Stimulated activated CD4-positive, alpha-beta T cell treated with anti-CD3 and anti-CD28 coated beads, Interleukin-1b, Interleukin-23, amount 100 ng/mL, for 48 hours (primary cell): Measurements from ENCODE around the gene CELF4.

Experiments used
- DNase-seq: peaks from one replicate; pipeline ENCODE4 v3.0.0-alpha.2; 2020

CELF4 gene

DNA sequence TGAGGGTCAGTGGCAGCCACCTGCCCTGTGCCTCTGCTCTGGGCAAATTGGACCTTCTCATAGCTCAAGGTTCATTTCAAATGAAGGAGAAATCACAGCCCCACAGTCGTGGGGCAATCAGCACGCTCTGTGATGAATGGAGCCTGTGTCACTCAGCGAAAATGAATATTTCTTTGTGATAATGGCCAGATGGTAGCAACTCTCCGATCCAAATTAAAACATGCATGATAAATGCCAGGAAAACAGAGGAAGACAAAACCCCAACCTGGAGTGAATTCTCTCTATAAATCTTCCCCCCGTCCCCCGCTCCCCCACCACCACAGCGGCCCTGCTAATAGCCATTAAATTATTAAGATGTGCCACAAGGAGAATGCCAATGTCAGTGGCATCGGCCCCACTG lies 258.4 kb downstream of the CELF4 start:
- DNase-seq, result no peak

DNA sequence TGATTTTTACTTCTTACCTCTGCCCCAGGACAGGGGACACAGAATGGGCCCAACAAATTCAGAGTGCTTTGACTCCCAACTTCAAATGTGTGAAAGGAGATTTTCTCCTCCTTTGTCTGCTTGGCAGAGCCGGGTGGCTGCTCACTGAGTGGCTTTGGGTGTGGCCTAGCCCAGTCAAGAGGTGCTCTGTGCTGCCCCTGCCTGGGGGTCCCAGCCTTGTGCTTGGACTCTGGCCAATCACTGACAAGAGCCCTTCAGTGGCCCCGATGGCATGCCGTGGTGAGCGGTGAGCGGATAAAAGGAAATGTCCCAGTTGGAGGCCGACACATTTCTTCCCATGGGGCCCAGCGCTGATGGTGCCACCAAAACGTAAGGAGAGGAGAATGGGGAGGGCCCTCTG lies 259.2 kb downstream of the CELF4 start:
- no peak for DNase-seq

DNA sequence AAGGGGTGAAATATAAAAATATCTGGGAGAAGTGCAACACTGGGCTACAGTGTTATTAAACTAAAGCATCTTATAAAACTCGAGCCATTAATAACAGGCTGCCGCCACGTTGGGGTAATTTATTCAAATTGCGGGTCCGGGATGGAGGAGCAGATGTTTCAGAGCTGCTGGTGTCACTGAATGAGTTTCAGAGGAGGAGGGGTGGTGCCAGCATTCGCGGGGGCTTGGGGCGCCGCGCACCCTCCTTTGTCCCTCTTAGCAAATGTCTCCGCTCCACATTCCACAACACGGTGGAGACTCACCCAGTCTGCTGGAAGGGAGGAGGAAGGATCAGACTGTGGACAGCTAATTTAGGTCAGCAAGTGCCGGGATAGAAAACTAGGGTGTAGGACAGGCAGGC lies 260.5 kb downstream of the CELF4 start:
- no peak for DNase-seq

DNA sequence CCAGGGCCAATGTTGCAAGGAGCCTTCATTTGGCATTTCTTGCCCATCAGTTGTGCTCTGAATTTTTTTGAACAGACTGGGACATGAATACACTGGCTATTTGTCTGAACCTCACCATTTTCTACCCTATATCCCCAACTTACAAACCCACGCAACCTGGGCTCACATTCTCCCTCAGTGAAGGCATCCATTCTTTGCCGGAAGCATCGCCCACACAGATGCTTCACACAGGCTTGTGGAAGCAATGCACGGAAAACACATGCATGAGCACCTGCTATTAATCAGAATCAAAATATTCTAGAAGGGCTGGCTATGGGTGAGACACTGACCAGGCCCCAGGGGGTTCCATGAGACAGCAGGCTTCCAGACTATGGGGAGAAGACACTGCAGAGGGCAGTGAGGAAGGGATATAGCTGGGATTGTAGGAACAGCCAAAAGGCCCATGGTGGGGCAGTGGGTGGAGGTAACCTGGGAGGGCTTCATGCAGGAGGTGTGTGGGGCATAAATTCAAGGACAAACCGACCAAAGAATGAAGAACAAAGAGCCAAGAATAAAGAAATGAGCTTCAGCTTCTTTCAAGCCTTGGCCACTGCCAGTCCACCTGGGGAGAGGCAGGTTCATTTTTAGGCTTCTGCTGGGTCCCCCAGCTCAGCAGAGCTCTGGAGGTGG lies 261.5 kb downstream of the CELF4 start:
- DNase-seq, result no peak

DNA sequence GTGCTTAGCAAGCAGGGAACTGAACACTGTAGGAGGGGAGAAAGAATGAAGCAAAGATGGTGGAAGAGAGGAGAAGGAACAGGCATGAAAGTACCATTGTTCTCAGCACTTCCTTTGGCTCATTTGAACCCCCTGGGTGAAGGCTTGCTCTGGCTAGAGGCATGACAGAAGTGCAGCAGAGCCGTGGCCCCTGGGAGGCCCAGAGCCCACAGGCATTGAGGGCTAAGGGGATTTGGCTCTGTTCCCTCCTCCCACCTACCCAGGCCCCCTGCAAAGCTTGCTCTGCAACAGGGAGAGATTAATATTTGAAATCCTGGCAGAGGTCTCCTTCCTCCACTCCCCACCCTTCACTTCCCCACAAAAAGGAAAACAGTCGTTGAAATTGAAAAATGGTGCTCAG lies 262.6 kb downstream of the CELF4 start:
- DNase-seq, result no peak

DNA sequence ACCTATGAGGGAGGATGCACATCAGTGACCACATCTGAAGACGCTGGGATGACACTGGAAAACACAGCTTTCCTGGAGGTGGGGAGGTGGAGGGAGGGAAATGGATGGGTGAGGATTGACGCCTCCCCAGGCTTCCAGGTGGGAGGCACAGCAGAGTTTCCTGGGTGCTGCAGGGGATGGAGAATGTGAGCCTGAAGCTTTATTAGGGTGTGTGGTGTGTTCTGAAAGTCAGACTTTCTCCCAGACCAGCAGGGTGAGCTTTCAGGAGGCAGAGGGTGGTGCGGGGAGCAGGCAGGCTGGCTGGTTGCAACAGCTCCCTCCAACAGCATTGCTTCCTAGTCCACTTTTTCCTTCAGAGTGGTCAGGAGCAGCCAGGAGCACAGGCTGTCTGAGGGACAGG lies 263.1 kb downstream of the CELF4 start:
- no peak for DNase-seq

DNA sequence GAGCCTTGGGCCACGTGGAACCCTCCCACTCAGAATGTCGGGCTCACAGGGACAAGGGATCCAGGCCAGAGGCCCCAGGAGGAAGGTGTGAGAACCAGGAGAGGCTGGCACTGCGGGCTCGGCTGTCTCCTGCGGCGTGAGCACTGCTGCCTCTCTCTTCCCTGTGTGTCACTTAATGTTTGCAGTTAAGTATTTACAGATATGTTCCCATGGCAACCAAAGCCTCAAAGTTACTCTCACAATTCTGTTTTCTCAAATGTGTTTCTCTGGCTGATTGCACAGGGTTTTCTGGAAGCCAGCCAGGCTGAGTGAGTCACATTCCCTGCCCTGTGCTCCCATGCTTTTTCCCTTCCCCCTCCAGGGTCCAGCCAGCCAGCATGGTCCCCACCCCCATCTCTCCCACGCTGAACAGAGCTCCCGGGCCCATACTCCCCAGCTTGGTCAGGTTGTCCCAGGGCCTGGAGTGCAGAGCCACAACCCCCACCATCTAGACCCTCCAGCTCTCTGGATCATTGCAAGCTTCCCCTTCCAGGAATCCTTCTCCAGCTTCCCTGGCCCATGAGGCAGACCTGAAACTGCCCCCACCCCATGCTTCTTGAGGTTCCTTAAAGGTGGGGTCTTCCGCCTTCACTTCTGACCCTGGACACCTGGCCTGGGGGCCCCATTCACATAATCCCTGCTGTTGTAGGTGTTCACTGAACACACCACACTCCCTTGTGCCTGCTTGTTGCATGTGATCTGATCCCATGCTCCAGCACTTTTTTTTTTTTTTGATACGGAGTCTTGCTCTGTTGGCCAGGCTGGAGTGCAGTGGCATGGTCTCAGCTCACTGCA lies 265.9 kb downstream of the CELF4 start:
- no peak for DNase-seq

DNA sequence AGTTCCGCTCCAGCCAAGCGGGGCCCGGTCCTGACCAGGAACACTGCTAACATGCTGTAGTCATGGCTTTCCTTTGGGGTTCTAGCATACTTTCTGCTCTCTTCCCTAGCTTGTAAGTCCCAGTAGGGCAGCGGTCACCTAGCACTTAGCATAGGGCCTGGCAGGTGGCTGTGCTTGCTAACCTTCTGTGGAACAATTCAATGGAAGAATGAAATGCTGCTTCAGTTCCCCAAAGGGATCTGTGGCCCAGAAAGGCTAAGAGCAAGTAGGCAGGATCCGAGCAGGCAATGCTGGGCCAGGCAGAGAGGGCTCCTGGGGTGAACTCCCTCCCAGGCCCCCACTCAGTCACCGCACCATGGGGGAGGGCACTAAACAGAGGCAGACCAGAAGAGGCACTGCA lies 266.8 kb downstream of the CELF4 start:
- no peak for DNase-seq

DNA sequence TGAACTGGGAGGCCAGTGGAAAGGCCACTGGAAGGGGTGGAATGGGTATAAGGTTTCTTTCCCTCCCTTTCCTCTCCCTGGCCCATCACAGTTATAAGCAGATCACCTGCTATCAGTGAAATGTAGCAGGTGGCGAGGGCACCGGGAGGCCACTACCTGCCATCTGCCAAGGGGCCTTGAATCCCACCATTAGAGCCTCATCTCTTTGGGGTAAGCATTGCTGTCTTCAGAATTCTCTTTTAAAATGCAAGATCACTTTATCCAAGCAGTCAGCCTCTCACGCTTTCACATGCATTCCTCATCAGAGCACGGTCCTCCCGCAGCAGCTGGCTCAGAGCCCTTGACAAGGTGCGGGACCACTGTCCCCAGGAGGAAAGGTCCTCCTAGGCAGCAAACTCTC lies 268.5 kb downstream of the CELF4 start:
- no peak for DNase-seq

DNA sequence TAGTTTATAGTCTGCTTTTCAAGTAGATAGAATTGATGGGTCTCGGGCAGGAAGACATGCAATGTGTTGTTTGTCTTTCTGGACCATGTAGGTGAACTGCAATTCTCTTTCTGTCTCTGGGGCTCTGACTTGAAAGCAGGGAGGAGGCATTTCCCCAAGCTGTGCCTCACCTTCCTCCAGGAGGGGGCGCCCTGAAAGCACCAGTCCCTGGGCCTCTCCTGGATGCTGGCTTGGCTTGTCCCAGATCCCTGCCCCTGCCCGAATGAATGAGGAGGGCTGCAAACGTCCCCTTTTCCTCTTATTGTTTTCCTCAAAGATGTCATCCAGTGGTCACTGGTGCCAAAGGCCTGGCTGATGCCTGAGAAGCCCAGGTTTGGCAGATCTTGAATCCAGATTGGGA lies 270.6 kb downstream of the CELF4 start:
- DNase-seq, result no peak

DNA sequence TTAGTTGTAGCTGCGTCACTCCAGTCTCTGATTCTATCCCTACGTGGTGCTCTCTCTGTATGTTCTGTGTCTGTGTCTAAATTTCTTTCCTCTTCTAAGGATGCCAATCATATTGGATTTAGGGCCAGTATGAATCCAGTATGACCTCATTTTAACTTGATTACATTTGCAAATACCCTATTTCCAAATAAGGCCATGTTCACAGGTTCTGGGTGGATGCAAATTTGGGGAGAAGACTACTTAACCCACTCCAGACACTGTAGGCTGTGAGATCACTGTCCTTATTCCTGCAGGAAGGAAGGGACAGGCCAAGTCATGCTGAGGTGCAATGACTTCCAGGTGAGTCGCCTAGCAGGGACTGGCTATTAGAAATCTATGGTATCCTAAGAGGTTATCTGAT lies 272.2 kb downstream of the CELF4 start:
- DNase-seq, result no peak

DNA sequence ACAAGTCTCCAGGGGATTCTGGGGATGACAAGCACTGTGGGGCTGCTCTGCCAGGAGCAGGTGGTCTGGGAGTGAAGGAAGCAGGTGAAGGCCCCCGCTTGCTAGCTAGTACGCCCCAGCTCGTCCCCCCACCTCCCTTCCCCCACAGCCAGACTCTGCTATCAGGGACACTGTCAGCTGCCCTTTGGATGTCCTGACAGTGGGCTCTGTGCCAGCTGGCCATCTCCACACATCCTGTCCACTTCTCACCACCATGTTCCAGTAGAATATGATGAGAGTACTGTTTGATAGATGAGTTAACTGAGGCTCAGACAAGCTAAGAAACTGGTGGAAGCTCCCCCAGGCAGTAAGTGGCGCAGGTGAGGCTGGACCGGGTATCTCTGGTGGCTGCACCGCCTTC lies 276.2 kb downstream of the CELF4 start:
- DNase-seq, result no peak

DNA sequence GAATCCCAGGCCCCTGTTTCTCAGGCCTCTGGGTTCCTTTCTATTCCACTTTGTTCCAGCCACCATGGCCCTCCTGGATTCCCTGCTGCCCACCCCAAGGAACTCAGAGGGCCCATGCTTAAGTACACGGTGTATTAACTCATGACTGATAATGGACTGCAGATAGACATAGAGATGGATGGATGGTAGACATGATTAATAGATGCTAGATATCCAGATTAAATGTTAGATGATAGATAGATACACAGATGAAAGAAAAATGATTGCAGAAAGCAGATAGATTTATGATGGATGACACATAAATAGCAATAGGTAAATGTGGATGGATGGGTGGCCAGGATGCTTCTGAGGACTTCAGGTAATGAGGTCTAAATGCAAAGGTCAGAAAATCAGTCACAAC lies 278.0 kb downstream of the CELF4 start:
- DNase-seq, result no peak

DNA sequence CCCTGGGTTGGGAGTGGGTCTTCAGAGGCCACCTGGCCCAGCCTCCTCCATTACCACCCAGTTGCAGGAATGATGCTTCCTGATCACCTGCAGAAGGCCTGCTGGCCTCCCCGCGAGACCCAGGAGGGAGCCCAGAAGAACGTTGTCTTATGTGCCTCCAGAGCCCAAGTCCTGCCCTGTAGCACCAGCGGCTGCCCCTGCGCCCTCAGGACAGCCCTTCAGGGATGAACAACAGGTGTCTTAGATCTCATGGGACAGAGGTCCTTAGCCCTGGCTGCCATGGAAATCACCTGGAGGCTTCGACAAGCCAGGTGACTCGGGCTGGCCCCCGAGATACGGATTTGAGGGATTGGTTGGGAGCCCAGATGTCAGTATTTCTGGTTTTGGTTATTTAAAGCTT lies 278.8 kb downstream of the CELF4 start:
- no peak for DNase-seq

DNA sequence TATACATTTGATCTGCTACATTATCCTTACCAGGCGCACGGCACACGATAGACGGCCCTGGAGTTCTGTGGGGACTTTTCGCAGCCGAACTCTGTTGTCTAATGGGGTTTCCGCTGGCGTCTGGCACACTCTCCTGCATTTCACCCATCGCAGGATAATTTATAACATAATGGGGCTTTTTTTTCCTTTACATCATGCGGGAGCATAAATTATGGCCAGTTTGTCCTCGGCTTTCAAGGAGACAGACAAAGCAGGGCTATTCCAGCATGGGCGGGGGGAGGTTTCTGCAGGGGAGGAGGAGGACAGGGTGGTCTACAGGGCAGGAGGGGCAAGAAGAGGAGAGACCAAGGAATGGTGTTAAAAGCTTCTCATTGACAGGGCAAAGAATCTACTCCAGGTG lies 279.8 kb downstream of the CELF4 start:
- DNase-seq, result no peak

DNA sequence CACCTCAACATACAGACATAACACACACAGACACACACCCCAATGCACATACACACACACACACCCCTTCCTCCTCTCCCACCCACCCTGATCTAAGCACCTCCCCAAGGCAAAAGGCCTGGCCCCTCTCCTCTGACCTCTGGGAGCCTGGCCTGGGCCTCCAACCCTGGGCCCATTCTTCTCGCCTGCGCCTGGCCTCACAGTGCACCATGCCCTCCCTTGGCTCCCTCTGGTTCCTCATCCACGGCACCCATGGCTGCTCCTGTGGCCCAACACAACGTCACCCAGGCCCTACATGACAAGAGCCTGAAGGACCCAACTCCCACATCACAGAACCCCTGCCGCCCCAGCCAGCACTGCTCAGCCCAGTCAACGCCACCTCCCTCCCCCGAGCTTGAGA lies 281.3 kb downstream of the CELF4 start:
- no peak for DNase-seq

DNA sequence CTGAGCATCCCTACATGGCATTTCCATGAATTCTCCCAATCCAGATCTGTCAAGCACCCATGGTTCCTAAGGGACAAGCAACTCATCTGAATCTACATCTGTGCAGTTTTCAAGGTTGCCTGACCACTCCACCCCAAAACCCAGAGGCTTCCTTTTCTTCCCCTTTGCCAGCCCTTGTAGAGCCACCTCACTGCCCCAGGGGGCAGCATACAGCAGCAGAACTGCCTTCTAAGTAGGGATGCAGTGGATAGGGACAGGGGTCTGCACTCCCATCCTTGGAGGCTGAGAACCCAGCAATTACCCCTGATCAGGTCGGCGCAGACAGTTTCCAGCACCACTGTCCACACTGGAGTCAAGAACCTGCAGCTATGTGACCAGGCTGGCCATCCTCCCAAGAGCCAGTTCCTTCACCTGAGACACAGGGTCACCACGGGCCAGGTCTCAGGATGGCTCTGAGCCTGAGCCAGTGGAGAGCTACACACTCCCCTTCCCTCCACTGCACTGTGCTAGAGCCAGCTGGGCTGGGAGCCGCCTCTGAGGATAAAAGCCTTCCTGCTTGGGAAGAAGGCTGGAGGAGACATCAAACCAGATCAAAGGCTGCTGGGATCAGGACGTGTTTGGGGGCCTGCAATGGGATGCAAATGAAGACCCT lies 283.1 kb downstream of the CELF4 start:
- no peak for DNase-seq

DNA sequence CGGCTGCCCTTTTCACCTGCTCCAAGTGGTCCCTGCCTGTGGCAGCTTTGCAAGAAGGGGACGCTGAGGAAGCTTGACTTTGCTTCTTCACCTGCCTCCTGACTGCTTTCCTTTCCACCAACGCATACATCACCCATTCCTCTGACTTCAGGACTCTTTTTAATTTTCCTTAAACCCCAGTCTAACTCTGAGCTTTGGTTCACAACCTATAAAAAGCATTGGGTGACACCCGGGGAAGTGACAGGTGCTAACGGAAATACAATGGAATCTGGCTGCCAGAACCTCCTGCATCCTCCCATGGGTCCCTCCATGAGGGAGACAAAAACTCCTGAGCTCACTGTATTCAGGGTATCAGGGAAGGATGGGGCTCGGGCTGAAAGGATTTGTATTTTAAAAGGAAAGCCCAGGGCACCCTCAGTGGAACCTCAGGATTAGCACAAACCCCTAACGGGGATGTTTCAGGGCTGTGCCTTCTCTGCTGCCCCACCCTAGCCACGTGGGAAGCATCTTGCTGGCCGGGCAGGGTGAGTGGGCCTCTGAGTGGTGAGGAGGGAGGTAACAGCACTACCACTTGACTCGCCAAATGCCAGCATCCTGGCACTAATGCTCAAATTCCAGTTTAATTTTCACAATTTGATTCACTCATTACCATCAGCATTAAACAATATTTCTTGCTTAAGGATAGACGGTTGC lies 284.8 kb downstream of the CELF4 start:
- no peak for DNase-seq

DNA sequence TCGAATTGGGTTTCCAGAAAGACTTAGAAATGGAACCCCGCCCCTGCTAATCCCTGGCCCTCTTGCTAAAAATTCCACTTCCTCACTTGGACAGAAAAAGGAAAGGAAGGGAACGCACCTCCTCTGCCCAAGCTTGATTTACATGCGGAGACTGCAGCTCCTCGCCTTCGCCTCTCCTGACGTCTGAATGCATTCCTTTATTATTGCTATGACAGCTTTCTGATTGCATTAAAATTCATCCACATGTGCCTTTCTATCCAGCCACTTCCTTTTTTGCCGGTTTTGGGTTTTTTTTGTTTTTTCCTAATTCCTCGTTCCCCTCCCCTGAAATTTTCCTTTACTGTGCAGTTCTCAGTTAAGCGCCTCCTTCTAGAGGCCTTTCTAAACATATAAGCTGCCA lies 287.8 kb downstream of the CELF4 start:
- DNase-seq, result no peak

DNA sequence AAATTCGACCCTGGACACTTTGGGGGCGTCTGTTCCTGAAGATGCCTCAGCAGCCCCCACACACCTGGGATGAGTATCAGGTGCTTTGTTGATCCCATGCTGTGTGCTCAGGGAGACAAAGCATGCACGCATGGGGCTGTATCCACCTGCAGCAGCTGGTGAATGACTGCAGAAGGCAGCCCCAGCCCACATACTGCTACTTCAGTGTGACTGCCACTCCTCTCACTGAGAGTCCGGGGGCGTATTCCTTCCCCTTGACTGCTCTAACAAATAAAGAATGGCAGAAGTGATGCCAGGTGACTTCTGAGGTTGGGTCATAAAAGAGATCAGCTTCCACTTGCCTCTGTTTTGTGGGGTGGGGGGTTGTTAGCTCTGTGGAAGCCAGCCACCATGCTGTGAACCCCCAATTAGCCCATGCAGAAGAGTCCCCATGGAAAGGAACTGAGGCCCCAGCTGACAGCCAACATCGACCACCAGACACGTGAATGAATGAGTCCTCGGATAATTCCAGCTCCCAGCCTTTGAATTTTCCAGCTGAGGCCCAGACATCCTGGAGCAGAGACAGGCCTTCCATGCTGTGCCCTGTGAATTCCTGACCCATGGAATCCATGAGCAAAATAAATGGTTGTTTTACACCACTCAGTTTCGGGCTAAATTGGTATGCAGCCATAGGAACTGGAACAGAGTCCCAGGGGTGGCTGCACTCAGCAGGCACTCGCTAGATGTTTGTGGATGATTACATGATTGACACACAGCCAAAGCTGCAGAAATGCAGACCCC lies 289.3 kb downstream of the CELF4 start:
- DNase-seq, result no peak

DNA sequence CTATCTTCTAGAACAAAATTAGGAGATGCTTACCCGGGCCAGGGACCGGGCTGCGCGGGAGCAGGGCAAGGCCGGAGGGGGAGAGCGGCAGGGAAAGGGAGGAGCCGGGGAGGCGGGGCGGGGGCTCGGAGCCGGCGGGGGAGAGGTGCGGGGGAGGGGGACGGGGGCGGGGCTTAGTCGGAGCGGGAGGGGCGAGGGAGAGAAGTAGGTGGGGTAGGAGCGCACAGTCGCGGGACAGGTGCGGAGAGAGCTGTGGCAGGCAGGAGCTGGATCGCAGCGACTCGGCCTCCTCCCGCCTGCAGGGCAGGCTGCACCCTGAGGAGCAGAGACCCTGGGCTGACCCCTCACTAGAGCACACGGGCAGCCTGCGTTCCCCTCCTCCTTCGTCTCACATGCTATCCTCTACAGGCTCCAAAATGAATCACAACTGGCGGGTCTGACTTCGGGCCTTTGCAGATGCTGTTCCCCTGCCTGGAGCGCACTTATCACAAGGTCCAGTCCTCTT lies 290.3 kb downstream of the CELF4 start:
- no peak for DNase-seq
